GM18505 (cell line): ENCODE measurements around the gene BORA.
"Not testable (repeated sequence)": the region's sequence is repeated elsewhere in the genome, so short reads cannot be mapped to it uniquely, and the experiment has no call there.

ENCODE experiments used
- ATAC-seq: cut with Tn5 transposase; IDR thresholded peaks from one replicate; pipeline ENCODE4 v1.9.1; 2021; ENCODE audit not compliant: unreplicated experiment
- POLR2A ChIP-seq: IDR thresholded peaks from 4 replicates; pipeline ENCODE4 v1.6.1; 2011; ENCODE audit warnings: borderline replicate concordance; ENCODE audit not compliant: insufficient read depth, insufficient read length; ENCODE audit errors: extremely low read depth

Gene BORA

DNA sequence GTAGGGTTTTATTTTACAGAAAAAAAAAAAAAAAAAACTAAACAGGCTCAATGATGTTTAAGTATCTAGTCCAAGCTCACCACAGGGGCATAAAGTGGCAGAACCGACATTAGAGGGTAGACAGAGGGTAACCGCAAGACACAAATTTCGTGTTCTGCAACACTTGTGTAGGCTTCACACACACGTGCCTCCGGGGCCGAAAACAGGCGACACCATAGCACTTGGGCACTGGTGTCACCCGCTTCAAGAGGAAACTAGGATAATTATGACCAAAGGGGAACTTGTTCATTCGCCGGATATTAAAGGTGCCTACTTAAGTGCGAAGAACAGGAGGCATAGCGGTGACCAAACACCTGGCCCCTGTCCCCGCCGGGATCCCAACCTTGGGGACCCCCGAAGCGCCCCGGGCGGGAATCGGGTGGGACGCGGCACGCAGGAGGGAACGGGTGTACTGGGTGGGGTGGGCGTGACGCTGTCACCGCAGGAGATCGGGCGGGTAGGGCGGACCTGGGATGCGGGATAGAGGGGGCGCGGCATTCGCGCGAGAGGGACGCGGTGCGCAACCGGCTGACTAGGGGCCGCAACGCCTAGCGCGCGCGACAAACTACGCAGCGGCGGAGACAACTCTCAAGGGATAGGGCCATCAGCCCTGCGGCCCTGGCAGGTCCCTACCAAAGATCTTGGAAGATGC is 852 bp upstream of the BORA start:
- ATAC-seq, result peak; percentile 26
- TF ChIP-seq POLR2A, result no peak

DNA sequence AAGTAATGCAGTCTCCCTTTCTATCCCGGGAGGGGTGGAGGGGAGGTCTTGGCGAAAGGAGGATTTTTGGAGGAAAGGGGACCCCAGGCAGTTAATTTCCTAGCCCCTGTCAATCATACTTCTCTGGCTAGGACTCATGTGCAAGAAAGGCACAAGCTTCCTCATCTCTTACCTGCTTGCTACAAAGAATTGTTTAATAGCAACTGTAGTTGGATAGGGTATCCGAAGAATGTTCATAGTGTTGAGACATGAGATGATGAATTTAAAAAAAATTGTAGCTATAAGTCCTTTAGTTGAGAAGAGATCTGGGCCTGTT is 525 bp downstream of the BORA start:
- TF ChIP-seq POLR2A, result no peak
- ATAC-seq, result no peak

DNA sequence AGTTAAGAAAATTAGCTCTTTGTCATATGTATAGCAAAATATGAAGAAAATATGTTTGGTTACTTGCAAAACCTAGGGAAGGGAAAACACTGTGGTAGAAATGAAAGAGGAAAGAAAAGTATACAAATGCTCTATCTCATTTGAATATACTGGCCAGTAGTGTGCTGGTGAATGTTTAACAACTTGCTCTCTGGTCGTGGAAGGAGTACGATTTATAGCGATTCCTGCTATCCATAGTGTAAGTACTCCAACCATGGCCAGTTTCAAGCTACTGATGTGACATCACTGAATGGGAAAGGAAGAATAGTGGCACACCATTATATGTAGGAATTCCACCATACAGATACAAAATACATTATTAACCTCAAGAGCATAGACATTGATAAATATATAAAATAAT is 9.3 kb downstream of the BORA start:
- no peak for ATAC-seq
- TF ChIP-seq POLR2A, result no peak

DNA sequence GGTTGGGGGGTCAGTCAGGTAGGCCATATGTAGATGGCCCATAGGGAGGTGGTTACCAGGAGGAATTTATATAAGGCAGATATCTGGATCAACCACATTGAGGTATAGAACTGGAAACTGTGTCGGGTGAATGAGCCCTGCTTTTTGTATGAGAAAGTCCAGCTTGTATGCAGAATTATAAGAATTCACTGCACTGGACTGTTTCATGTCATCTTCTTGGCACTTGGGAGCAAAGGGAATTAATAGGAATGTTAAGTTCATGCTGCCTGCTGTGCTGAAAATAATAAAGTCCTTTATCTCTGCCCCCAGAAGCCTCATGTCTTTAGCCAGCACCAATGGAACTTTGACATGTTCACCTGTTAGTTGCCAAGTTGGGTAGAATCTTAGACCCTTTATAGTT is 12.3 kb downstream of the BORA start:
- no peak for TF ChIP-seq POLR2A
- ATAC-seq, result no peak

DNA sequence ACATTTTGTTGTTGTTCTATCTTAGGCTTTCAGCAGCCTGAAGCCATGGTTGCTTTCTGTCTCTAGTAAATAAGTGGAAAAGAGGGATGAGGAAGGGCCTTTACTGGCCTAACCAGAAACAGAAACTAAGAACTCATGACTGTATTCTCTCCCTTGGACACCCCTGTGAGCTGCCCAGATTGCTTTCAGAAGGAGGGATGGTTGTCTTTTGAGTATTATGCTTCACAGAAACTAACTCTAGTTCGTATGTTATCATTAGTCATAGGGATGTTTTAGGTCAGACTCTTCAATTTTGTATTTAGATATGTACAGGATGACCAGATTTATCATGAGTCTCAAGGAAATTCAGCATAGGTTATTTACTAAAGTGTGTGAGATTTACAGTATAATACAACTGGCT is 17.5 kb downstream of the BORA start:
- no peak for ATAC-seq
- TF ChIP-seq POLR2A, result no peak

DNA sequence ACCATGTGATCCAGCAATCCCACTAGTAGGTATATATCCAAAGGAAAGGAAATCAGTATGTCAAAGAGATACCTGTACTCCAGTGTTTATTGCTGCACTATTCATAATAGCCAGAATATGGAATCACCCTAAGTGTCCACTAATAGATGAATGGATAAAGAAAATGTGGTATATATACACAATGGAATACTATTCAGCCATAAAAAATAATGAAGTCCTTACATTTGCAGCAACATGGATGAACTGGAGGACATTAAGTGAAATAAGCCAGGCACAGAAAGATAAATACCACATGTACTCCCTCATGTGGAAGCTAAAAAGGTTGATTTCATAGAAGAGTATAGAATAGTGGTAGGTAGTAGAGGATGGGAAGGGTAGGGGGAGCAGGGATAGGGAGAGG is 23.5 kb downstream of the BORA start:
- ATAC-seq, result no peak
- TF ChIP-seq POLR2A, result no peak

DNA sequence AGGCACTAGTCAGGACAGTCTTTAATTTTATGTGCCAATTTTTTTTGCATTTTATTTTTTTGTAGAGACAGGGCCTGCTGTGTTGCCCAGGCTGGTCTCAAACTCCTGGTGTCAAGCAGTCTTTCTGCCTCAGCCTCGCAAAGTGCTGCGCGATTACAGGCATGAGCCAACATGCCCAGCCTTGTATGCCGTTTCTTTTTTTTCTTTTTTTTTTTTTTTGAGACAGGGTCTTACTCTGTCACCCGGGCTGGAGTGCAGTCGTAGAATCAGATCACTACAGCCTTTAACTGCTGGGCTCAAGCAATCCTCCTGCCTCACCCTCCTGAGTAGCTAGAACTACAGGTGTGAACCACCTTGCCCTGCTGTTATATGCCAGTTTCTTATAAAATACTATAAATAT is 26.4 kb downstream of the BORA start:
- no peak for ATAC-seq
- no peak for TF ChIP-seq POLR2A

DNA sequence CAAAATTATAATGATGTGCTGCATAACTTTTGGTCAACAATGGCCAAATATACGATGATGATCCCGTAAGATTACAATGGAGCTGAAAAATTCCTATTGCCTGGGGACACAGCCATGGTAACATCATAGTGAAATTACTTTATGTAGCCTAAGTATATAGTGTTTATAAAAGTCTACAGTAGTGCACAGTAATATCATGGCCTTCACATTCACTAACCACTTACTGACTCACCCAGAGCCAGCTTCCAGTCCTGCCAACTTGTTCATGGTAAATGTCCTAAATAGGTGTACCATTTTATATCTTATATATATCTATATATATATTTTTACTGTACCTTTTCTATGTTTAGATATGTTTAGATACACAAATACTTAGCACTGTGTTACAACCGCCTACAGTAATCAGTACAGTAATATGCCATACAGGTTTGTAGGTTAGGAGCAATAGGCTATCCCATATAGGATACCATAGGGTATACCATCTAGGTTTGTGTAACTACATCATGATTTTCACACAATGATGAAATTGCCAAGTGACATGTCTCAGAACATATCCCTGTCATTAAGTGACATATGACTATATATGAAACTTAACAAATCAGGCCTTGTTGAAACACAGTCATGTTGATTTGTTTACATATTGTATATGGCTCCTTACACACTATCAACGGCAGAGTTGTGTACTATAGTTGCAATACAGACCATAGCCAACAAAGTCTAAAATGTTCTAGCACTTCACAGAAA is 30.2 kb downstream of the BORA start:
- no peak for ATAC-seq
- no peak for TF ChIP-seq POLR2A

DNA sequence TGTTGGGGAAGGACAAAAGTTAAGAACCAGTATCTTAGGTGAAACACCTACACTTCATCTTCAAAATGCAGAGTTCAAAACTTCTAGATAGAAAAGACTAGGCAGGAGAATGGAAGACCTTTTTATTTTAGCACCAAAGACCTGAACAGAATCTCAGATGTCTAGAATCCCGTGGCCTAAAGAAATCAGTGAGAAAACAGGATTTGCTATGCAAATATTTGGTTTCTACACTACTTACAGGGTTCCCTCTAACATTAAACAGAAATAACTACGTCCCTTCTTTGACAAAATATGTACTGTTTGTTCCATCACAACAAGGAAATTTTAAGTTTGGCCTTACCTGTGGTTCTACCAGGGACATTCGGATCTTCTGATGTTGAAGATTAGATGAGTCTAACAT is 32.5 kb downstream of the BORA start:
- ATAC-seq, result no peak
- TF ChIP-seq POLR2A, result no peak

DNA sequence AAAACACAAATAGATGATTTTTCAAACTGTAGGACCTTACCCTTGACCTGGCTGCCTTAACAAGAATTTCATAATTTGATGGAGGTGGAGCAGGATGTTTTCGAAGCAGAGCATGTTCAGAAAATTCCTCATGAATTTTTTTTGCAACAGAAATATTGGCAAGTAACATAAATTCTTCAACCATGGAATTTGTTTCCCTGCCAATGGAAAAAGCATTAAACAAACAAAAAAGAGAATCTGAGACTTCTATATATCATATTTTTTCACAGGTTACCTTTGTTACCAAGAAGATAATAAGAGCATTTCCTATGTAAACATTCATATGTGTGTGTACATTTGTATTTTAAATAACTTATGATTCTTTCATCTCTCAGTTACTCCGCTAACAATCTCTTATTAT is 35.7 kb downstream of the BORA start:
- ATAC-seq, result no peak
- TF ChIP-seq POLR2A, result no peak

DNA sequence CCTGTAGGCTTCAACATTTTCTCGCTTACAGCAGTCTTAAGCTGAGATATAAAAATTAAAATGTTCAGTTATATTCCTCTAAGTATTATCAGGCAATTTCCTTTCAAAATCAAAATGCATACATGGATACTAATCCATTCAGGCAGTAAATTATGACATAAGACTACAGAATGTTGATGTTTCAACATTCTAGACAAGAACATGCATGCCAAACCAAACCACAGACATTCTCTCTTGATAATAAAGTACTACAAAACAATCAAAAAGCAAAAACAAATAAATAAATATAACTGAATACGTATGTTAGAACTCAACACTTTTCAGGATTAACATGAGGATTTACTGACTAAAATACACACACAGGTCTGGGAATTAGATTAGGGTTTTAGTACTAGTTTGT is 46.3 kb downstream of the BORA start:
- no peak for ATAC-seq
- no peak for TF ChIP-seq POLR2A

DNA sequence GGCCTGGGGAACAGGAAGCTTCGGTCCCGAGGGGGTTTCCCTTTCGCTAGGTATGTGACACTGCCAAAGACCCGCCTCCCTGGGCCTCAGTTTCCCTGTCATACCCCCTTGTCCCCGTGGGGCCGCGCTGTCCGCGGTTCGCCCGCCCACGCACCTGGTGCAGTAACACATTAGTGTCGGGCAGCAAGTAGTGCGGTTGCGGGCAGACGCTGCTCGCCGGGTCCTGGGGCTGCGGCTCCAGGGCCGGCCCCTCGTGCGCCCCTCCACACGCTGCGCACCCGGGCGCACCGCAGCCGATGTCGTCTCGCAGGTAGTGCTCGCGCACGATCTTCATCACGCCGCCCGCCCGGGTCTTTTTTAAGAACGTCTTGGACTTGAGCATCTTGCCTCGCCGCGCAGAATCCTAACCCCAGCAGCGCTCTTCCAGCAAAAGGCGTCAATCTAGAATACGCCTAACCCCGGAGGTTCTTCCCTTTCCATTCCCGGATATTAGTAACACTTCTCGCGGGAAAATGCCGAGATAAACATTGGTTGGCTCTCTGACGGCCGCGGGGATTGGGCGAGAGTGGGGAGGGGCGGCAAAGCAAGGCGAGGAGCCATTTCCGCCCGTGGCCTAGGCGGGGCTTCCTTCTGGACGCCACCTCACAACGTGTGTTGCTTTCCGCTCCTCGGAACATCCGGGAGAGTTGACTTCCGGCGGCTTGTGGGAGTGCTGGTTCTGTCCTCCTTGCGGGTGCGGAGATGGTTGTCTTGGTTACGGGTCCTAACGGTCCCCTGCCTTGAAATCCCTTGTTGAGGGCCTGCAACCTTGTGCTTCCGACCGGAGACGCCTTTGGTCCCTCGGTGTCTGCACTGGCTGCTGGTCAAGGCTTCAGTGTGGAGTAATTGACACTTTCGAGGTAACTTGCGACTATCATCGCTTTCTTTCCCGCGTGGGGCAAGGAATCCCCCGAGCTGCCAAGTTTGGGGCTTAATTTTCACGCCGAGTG is 54.0 kb downstream of the BORA start, which contains the start of the genes DIS3 and PIBF1:
TSS of gene DIS3 (minus strand) at position 450 of the 989 bp plus-strand sequence. CDS start at position 382, 68 bp downstream.
TSS of gene PIBF1 (plus strand) at position 683 of the 989 bp plus-strand sequence. CDS start 1,337 bp downstream, outside the sequence.
- TF ChIP-seq POLR2A, result peak; percentile 93
- peak; percentile 97 for ATAC-seq

DNA sequence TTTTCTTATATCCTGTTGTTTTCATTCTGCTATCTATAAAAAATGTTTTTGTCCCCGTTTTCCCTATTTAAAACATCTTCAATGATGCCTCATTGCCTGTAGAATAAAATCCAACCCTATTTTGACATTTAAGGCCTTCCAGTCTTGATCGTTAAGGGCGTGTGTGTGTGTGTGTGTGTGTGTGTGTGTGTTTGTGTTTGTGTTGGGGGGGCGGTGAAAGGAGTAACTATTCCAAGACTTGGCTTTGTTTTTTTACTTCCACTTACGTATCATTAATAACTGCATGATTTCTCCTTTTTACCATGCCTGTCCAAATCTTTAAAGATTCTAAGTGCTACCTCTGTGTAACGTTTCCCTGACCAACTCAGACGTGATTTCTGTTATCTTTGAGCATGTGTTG is 55.0 kb downstream of the BORA start:
- TF ChIP-seq POLR2A, result no peak
- no peak for ATAC-seq

DNA sequence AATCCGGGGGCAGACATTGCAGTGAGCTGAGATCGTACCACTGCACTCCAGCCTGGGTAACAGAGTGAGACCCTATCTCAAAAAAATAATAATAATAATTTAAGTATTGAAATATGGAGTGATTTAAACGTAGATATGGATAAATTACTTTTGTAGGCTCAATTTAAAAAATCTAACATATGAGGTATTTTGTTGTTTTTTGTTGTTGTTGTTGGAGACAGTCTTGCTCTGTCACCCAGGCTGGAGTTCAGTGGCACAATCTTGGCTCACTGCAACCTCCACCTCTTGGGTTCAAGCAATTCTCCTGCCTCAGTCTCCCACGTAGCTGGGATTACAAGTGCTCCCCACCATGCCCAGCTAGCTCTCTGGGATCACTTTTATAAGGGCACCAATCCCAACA is 57.0 kb downstream of the BORA start:
- not testable (repeated sequence) for ATAC-seq
